Right lobe of liver (tissue), 4 donors: ENCODE data around the gene ANKRD65.

Experiments
- POLR2A ChIP-seq: fragments of 450-650 bp; IDR thresholded peaks from one replicate; pipeline ENCODE4 v1.6.1; 2017; ENCODE audit warnings: antibody characterized with exemption, mild to moderate bottlenecking
- TF ChIP-seq, protein P1 (sequence below), 4 donors: fragments of 200-600 bp in 3 of 4; fragments of 450-650 bp in 1 of 4; IDR thresholded peaks; one replicate each; pipeline versions ENCODE4 v1.5.1 to v1.8.0; 2016 to 2022; ENCODE audit warnings: antibody characterized with exemption in 4 of 4, mild to moderate bottlenecking in 2 of 4
- donor health status: DM: no; HTN: no; CAD: no.
- donor health status: DM: no; HTN: no; CAD: no.
- donor health status: DM: no; HTN: yes; CAD: no.

DNA sequence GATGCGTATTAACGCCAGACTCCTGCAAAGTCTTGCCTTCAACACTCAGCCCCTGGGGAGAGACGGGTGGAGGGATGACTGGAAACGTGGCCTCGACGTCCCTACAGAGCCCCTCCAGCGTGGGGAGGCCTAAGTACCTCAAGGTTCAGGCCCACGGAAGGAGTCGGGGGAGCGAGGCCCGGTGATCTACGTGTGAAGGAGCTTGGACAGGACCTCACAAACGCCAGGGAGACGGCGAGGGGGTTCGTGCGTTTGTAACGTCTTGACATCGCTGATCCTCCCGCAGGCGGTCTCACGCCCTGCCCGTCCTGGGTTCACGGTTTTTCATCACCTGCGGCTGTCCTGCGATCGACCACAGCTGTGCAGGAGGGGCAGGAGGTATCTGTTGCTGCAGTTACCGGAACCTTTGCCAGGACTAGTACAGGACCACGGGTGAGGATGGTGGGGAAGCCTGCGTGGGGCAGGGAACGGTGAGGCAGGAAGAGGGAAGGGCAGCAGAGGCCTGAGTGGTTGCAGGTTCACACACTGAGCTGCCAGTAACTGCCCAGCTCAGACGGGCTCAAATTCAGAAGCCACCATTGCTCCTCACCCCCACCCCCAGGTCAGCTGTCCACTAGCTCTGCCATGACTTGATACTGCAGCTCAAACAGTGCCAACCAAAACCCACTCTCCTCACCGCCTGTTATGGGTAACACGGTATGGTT is 21.1 kb downstream of the ANKRD65 start:
- TF ChIP-seq, protein P1, sequence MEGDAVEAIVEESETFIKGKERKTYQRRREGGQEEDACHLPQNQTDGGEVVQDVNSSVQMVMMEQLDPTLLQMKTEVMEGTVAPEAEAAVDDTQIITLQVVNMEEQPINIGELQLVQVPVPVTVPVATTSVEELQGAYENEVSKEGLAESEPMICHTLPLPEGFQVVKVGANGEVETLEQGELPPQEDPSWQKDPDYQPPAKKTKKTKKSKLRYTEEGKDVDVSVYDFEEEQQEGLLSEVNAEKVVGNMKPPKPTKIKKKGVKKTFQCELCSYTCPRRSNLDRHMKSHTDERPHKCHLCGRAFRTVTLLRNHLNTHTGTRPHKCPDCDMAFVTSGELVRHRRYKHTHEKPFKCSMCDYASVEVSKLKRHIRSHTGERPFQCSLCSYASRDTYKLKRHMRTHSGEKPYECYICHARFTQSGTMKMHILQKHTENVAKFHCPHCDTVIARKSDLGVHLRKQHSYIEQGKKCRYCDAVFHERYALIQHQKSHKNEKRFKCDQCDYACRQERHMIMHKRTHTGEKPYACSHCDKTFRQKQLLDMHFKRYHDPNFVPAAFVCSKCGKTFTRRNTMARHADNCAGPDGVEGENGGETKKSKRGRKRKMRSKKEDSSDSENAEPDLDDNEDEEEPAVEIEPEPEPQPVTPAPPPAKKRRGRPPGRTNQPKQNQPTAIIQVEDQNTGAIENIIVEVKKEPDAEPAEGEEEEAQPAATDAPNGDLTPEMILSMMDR (IDR thresholded peaks at IDR 0.05) = no peak
- no peak for TF ChIP-seq POLR2A
